ENCODE results near the gene PLCXD1.
"Not testable (repeated sequence)": the region's sequence is repeated elsewhere in the genome, so short reads cannot be mapped to it uniquely, and the experiment has no call there.

Gene PLCXD1

GRCh38 chrX:281166-281999 is at the start of gene PLCXD1:
PLCXD1 (plus strand) TSS chrX:281381; CDS start chrX:284188, 2,807 bp downstream.
- TF ChIP-seq CTCF (IDR thresholded peaks at IDR 0.05; ENCODE audit: low read depth, low read length, missing control alignments): no peak
- DNase-seq (ENCODE audit: low read depth): no peak
- peak within 1 kb of the TSS; percentile 48 for H3K4me3 ChIP-seq (ENCODE audit: low read depth, low read length)

GRCh38 chrX:231637-232277 is 49.4 kb upstream of the PLCXD1 start:
- H3K4me3 ChIP-seq (ENCODE audit: low read depth, low read length); DNase-seq (ENCODE audit: low read depth): not testable (repeated sequence)

- not testable (repeated sequence) for DNase-seq (ENCODE audit: low read depth); H3K4me3 ChIP-seq (ENCODE audit: low read depth, low read length)
Measured at GRCh38 chrX:232278-232655, 48.9 kb upstream of the PLCXD1 start.

GRCh38 chrX:236201-236600 is 45.0 kb upstream of the PLCXD1 start:
- DNase-seq (ENCODE audit: low read depth); H3K4me3 ChIP-seq (ENCODE audit: low read depth, low read length): not testable (repeated sequence)

GRCh38 chrX:250965-251364 is 30.2 kb upstream of the PLCXD1 start:
- no peak for TF ChIP-seq CTCF (IDR thresholded peaks at IDR 0.05; ENCODE audit: low read depth, low read length, missing control alignments)
- no peak for DNase-seq (ENCODE audit: low read depth)
- peak overlapping the region; percentile 45 for H3K4me3 ChIP-seq (ENCODE audit: low read depth, low read length)

- not testable (repeated sequence) for DNase-seq (ENCODE audit: low read depth); H3K4me3 ChIP-seq (ENCODE audit: low read depth, low read length)
Measured at GRCh38 chrX:251396-252243, 29.6 kb upstream of the PLCXD1 start.

GRCh38 chrX:252244-252956 is 28.8 kb upstream of the PLCXD1 start:
- H3K4me3 ChIP-seq (ENCODE audit: low read depth, low read length): no peak overlapping the region
- DNase-seq (ENCODE audit: low read depth): no peak
- TF ChIP-seq CTCF (IDR thresholded peaks at IDR 0.05; ENCODE audit: low read depth, low read length, missing control alignments): no peak

- no peak for TF ChIP-seq CTCF (IDR thresholded peaks at IDR 0.05; ENCODE audit: low read depth, low read length, missing control alignments)
- no peak for DNase-seq (ENCODE audit: low read depth)
- H3K4me3 ChIP-seq (ENCODE audit: low read depth, low read length): no peak overlapping the region
Measured at GRCh38 chrX:252957-253291, 28.3 kb upstream of the PLCXD1 start.
